GM21717 (cell line): Measurements from ENCODE around the gene NRGN.

ENCODE experiments used
- ATAC-seq: cut with Tn5 transposase; IDR thresholded peaks from one replicate; pipeline ENCODE4 v1.9.1; 2021; ENCODE audit warnings: mild to moderate bottlenecking, moderate library complexity; ENCODE audit not compliant: unreplicated experiment

NRGN gene

DNA sequence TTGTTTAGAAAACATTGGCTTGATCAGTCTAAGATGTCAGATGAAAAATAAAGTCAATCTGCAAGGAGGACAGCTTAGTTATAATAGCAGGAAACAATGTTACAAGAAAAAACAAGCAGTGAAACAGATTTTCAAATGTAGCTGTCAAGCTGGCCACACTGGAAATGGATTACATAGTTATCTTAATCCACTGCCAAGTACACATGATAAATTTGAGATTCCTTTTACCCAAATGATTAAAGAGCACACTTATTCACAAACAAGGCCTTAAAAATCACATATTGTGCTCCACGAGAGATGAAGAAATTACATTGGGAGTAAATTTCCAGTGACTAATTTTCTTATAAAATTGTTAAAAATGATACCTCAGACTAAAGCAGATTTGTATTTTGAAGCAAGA, 39.8 kb downstream of the NRGN start:
- ATAC-seq = no peak

DNA sequence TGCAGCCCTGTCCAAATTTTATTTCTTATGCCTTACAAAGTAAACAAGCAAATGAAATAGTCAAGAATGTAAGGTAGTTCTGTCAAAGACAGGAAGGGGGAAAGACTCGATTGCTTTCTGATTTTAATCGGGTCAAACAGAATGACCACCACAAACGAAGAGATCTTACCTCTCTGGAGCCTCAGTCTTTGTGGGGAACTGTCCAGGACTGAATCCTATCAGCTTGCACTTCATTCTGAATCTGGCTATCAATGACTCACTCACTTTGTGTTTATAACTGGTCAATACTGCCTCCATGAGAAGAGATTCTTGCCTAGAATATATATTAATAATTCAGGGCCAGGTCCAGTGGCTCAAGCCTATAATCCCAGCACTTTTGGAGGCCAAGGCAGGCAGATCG, 43.3 kb downstream of the NRGN start:
- ATAC-seq = no peak

DNA sequence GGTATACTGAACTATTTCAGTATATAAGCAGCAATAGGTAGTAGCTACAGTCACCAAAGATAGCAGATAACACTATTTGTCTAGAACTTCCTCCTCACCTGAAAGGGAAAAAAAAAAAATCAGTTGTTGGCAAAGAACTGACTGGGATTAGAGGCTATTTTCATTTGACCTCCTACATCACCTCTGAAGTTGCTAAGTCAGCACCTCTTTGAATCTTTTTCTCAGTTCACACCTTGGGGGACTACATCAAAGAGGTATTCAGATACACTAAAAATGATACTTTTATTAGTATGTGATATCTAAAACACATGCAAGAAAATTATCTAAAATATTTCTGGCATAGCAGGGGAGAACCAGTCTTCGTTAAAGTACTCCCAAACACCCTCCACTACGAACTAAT, 44.3 kb downstream of the NRGN start:
- ATAC-seq = no peak

DNA sequence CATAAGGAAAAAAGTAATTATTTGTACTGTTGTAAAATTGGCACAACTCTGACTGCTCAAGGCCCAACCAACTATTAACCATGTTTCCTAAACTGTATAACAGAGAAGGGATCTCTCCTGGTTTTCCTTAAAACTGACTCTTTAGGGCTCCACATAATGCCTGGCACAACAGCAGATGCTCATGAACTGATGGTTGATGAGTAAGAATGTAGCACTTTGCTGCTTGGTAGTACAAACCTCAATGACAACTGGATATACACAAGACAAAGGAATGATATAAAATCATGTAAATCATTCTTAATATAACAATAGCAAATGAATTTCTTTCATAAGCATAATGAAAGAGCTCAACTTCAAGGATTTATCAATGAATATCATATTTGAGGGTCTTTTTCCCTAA, 48.8 kb downstream of the NRGN start:
- ATAC-seq = no peak

DNA sequence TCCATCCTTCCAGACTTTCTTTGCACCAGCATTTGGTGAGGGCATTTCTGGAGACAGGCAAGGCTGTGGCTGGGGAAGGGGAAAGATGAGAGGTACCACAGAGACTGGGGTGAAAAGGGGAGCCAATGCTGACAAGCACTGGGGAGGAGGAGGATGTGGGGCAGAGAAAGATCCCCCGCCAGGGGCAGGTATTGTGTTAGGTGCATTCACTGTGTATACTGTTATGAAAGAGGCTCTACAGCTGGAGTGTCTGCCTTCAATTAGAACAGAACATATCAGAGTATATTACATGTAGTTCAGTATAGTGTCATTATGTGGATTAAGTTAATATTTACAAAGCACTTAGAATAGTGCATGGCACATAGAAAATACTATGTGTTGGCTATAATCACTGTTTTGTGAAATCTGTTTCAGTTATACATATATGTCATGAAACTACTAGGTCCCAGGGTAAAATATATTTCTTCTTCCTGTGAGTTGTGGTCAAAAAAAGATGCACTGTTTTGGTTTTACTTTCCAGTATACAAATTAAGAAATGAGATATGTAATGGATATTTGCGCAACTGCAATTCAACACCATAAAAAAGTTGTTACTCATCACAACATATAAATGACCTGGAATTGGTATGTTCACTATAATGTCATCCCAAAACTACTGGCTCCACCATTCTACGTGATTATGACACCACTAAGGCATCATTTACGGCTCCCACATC, 52.0 kb downstream of the NRGN start:
- peak; percentile 71 for ATAC-seq

DNA sequence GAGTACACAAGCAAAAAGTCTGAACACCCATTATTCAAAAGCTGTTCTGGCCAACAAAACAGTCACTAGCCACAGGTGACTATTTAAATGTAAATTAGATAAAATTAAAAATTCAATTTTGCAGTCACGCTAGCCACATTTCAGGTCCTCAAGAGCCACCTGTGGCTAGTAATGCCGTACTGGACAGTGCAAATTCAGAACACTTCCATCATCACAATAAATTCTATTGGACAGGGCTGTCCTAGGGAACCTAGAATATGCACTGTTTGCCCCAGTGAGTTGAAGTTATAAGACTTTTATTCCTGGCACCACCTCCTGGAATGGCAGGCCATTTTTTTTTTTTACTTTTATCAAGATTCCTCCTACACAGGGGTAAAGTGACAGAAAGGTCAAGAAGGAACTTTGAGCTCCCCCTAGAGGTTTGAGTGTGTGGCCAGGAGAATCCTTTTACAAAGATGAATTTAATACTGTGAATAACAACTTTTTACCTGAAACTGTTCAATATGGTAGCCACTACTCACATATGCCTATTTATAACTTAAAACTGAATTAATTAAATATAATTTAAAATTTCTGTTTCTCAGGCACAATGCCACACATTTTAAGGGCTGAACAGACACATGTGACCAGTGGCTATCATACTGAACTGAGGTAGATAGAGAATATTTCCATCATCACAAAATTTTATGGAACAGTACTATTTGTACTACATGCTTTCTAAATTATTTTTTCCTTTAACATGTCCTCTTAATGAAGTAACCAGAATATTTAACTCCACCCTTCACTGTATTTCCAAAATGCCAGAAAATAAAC, 53.9 kb downstream of the NRGN start:
- peak; percentile 62 for ATAC-seq

DNA sequence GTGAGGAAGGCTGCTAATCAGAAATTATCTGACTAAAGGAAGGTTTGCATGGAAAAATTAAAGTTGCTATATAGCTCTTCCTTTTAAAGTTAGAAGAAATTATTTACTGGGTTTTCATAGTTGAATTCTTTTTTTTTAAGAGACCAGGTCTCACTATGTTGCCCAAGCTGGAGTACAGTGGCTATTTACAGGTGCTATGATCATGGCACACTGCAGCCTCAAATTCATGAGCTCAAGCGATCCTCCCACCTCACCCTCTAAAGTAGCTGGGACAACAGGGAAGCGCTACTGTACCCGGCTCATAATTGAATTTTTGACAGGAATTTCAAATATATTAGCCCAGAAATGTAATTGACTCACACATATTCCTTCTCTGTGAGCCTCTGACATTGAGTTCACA, 56.6 kb downstream of the NRGN start:
- no peak for ATAC-seq
